Activated CD8-positive, alpha-beta T cell treated with anti-CD3 and anti-CD28 coated beads, Interleukin-2, amount 10 ng/mL, durations not matched to agents 7 days and 5 days (primary cell): Measurements from ENCODE around the gene PCCA. TPM values are rescaled to one million over a fixed set of nuclear protein-coding genes. Genes with fewer than 3 reads are reported as not detected.
A peak's percentile ranks its signal among the peaks of the same experiment; 100 is the strongest.
"Not testable (repeated sequence)": the region's sequence is repeated elsewhere in the genome, so short reads cannot be mapped to it uniquely, and the experiment has no call there.

ENCODE experiments used
- ATAC-seq: fragments of 150-1000 bp; cut with Tn5 transposase; one replicate; pipeline ENCODE4 v1.10.0; 2021; ENCODE audit warnings: moderate library complexity
- CTCF ChIA-PET: fragments of 350-600 bp; sonication (Branson Sonifier 250); formaldehyde crosslinking; loops from one replicate; lab custom pipeline; 2021; ENCODE audit warnings: antibody characterized with exemption; lab: Charles Lee
- POLR2A ChIA-PET: fragments of 350-600 bp; sonication (Branson Sonifier 250); formaldehyde crosslinking; loops from one replicate; lab custom pipeline; 2021; ENCODE audit warnings: antibody characterized with exemption; lab: Charles Lee
- DNase-seq: peaks from one replicate; pipeline ENCODE4 v3.0.0-alpha.2; 2020
- H3K27ac Mint-ChIP-seq: one replicate; pipeline ENCODE4 v1.8.0; 2021; ENCODE audit warnings: mild to moderate bottlenecking, mixed read lengths
- H3K27me3 Mint-ChIP-seq: one replicate; pipeline ENCODE4 v1.8.0; 2021; ENCODE audit warnings: low read depth, mixed read lengths
- H3K36me3 Mint-ChIP-seq: one replicate; pipeline ENCODE4 v1.8.0; 2021; ENCODE audit warnings: low read depth, mixed read lengths
- H3K4me1 Mint-ChIP-seq: one replicate; pipeline ENCODE4 v1.8.0; 2021; ENCODE audit warnings: low read depth, mixed read lengths
- H3K4me3 Mint-ChIP-seq: one replicate; pipeline ENCODE4 v1.8.0; 2021; ENCODE audit warnings: mild to moderate bottlenecking, mixed read lengths
- H3K9me3 Mint-ChIP-seq: one replicate; pipeline ENCODE4 v1.8.0; 2022; ENCODE audit warnings: mixed read lengths; ENCODE audit not compliant: insufficient read depth
- total RNA-seq, 2 experiments: library from RNA; stranded (reverse); gene quantifications; one replicate each; pipeline ENCODE4 v1.2.3, GENCODE V29; 2021

PCCA gene
- total RNA-seq, 2 experiments from 2014 or later: 11.4 to 12.2 TPM

DNA sequence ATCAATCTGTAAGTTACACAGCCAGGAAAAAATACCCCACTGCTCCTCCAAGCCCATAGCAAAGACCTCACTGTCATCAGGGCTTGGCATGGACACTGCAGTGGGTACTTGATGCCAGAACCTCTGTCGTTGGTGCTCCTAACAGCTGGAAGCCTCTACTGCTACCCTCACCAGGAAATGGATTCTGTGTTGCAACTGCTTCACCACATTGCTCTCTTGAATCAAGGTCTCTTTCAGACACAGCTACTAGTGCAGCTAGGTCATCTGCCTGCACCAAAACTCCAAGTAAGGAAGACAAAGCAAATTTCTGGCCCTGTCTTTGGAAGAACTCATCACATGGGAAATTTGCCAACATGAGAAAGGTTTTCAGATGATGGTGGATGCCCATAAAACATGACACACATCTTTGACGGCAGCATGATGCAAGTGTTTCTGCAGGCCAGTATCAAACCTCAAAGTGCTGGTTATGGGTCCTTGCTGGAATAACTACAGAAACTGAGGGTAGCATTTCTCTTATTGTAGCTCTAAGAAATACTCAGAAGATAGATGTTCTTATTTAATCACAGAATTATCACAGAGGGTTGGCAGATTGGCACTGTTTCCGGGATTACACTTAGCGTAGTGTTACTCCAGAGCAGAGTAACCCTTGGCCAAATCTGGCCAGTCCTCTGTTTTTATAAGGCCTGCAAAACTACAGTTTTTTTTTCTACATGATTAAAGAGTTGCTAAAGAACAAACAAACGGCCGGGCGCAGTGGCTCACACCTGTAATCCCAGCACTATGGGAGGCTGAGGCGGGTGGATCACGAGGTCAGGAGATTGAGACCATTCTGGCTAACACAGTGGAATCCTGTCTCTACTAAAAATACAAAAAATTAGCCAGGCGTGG is 12.9 kb upstream of the PCCA start:
- ATAC-seq (no peak), DNase-seq (no peak)
- POLR2A ChIA-PET: no interaction called here
- H3K36me3 Mint-ChIP-seq: no peaks in the 10 kb centered on the region
- H3K27ac Mint-ChIP-seq: no peak overlapping the region
- H3K4me1 Mint-ChIP-seq: no peaks in the 10 kb centered on the region
- no peaks in the 10 kb centered on the region for H3K9me3 Mint-ChIP-seq
- no peaks in the 10 kb centered on the region for H3K27me3 Mint-ChIP-seq
- no peak overlapping the region for H3K4me3 Mint-ChIP-seq
- CTCF ChIA-PET: no interaction called here

DNA sequence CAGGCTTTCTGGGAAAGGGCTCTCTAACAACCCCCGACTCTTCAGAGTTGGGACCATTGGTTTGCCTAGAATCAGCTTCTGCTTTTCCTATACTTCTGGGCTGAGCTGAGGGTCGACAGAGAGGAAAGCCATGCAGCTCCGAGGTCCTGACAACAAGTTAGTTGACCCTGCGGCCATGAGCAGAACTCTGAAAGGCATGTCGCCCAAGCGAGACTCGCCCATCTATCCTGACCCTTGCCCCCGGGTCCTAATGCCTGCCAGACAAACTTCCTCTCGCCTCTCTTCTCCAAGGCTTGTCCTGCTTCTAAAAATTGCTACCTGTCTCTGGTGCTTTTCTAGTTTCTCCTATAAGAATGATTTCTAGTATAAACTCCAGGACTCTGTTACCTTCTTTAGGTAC is 9.9 kb upstream of the PCCA start:
- H3K9me3 Mint-ChIP-seq, H3K27ac Mint-ChIP-seq, ATAC-seq, H3K36me3 Mint-ChIP-seq, H3K27me3 Mint-ChIP-seq, POLR2A ChIA-PET, H3K4me3 Mint-ChIP-seq, CTCF ChIA-PET, H3K4me1 Mint-ChIP-seq, DNase-seq: not testable (repeated sequence)

DNA sequence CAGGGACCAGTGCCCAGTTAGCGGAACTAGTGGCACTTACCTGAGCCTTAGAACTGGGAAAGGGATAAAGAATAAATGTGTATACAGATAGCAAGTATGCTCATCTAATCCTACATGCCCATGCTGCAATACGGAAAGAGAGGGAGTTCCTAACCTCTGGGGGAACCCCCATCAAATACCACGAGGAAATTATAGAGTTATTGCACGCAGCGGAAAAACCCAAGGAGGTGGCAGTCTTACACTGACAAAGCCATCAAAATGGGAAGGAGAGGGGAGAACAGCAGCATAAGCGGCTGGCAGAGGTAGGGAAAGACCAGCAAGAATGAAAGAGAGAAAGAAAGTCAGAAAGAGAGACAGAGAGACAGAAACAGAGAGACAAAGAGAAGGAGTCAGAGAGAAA is 5.5 kb upstream of the PCCA start:
- H3K4me1 Mint-ChIP-seq, H3K9me3 Mint-ChIP-seq, CTCF ChIA-PET, DNase-seq, ATAC-seq, H3K36me3 Mint-ChIP-seq, H3K27me3 Mint-ChIP-seq, H3K4me3 Mint-ChIP-seq, POLR2A ChIA-PET, H3K27ac Mint-ChIP-seq: not testable (repeated sequence)

DNA sequence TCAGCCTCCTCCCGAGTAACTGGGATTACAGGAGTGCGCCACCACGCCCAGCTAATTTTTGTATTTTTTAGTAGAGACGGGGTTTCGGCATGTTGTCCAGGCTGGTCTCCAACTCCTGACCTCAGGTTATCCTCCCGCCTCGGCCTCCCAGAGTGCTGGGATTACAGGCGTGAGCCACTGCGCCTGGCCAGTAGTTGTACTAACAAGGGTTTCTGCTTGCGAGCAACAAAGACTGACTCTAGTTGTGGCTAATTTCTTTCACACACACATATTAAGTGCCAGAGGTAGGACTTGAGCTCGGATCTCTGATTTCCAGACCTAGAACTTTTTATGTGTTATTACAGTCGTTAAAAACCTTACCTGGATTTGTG is 635 bp upstream of the PCCA start:
- Mint-ChIP-seq H3K27me3 (no peaks in the 10 kb centered on the region), H3K27ac (peak overlapping the region; percentile 42), H3K36me3 (no peaks in the 10 kb centered on the region), H3K4me3 (peak overlapping the region; percentile 91), H3K9me3 (no peaks in the 10 kb centered on the region), H3K4me1 (peaks cover 21% of the 10 kb centered on the region)
- ATAC-seq (no peak), DNase-seq (no peak)
- POLR2A ChIA-PET: interaction anchor here (0.6 to 0.7 kb wide), 2 partner anchors 150 to 1432 kb away, joined by 3 read pairs; no protein-coding TSS in a partner anchor
- CTCF ChIA-PET: no interaction called here

DNA sequence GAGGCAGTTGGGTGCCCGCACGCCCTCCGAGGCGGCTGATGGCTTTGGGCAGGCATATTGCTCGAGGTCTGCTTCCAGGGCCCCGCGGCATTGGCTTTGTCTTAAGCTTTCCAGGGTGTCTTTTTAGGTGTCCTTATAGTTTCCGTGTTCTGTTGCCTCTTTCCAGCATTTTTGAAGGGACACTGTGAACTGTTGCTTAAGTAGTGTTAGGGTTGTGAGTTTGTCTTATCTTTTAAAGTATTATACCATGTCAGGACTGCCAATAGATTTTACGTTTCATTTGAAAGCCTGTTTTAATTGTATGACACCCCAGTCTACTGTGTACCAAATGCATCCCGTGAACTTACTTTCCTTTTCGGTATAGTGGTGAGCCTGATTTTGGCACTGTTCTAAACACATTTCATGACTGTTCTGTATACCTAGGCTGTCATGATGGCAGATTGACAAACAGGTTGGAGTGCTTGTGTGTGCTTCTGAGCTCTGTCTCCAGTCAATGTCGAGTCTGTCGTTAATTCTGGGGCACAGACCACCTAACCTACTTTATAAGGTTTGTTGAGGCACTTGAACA is 656 bp downstream of the PCCA start:
- Mint-ChIP-seq H3K9me3 (no peaks in the 10 kb centered on the region), H3K4me3 (peak overlapping the region; percentile 91), H3K36me3 (no peaks in the 10 kb centered on the region), H3K27ac (peak overlapping the region; percentile 79), H3K27me3 (no peaks in the 10 kb centered on the region), H3K4me1 (peaks cover 21% of the 10 kb centered on the region)
- POLR2A ChIA-PET: interaction anchor here (0.6 kb wide), 1 partner anchor 419 kb away, joined by 4 read pairs; no protein-coding TSS in a partner anchor
- DNase-seq: peak; percentile 32
- CTCF ChIA-PET: interaction anchor here (1.9 kb wide), 1 partner anchor 425 kb away, joined by 4 read pairs; no protein-coding TSS in a partner anchor
- peak; percentile 69 for ATAC-seq

DNA sequence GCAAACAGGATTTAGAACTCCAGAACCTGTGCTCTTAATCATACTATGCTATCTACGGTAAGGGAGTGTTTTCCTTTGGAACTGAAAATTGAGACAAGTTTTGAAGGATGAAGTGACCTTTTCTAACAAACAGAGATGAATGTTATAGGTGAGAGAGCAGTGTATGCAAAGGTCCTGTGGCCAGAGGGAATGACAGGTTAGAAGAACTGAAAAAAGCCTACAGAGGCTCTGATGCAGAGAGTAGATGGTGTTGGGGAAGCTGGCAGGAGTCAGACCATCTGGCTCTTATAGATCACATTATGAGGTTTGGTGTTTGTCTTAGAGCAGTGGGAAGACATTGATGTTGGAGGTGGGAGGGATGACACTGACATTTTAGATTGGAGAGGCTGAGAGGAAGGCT is 2.0 kb downstream of the PCCA start:
- no peak for DNase-seq
- Mint-ChIP-seq H3K4me3 (no peak overlapping the region), H3K4me1 (peaks cover 21% of the 10 kb centered on the region)

DNA sequence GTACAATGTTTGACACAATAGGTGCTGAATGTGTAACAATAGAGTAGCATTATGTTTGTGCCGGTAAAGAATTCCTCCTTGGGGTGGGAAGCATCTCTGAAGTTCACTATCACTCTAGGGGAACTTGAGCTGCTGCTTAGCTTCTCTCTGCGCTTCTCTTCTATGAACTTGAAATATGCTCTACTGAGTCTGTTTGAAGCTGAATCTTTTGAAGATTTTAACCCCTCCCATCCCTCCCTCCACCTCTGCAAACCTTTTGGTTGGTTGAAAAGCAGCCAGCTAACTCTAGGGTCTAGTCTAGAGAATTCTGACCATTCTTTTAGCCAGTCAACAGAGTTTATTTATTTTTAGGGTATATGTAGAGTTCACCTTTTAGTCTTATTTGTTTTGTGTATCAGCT is 2.5 kb downstream of the PCCA start:
- H3K4me3 Mint-ChIP-seq: no peak overlapping the region

More for the DNA sequence above, 2.0 kb downstream of the PCCA start:
- Mint-ChIP-seq H3K27ac (no peak overlapping the region), H3K36me3 (no peaks in the 10 kb centered on the region), H3K27me3 (no peaks in the 10 kb centered on the region), H3K9me3 (no peaks in the 10 kb centered on the region)
- ChIA-PET CTCF (interaction anchor here (1.9 kb wide), 1 partner anchor 424 kb away, joined by 4 read pairs; no protein-coding TSS in a partner anchor), POLR2A (no interaction called here)
- no peak for ATAC-seq

DNA sequence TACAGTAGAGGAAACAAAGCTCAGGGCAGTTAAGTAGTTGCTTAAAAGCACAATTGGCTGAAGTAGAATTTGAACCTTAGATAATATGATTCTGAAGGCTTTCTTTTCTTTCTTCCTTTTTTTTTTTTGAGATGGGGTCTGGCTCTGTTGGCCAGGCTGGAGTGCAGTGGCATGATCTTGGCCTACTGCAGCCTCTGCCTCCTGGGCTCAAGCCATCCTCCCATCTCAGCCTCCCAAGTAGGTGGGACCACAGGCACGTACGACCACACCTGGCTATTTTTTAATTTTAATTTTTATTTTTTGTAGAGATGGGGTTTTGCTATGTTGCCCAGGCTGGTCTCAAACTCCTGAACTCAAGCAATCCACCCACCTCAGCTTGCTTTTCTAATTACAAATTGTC is 3.4 kb downstream of the PCCA start:
- ATAC-seq, H3K4me3 Mint-ChIP-seq, H3K27me3 Mint-ChIP-seq, POLR2A ChIA-PET, H3K36me3 Mint-ChIP-seq, DNase-seq, H3K9me3 Mint-ChIP-seq, H3K27ac Mint-ChIP-seq: not testable (repeated sequence)
- peaks cover 21% of the 10 kb centered on the region for H3K4me1 Mint-ChIP-seq
- CTCF ChIA-PET: interaction anchor here (1.2 kb wide), 1 partner anchor 435 kb away, joined by 4 read pairs; no protein-coding TSS in a partner anchor

More for the DNA sequence above, 2.5 kb downstream of the PCCA start:
- ChIA-PET POLR2A (no interaction called here), CTCF (interaction anchor here (1.2 kb wide), 1 partner anchor 435 kb away, joined by 4 read pairs; no protein-coding TSS in a partner anchor)
- ATAC-seq (no peak), DNase-seq (no peak)
- peaks cover 21% of the 10 kb centered on the region for H3K4me1 Mint-ChIP-seq
- no peaks in the 10 kb centered on the region for H3K36me3 Mint-ChIP-seq
- no peaks in the 10 kb centered on the region for H3K9me3 Mint-ChIP-seq
- no peaks in the 10 kb centered on the region for H3K27me3 Mint-ChIP-seq
- no peak overlapping the region for H3K27ac Mint-ChIP-seq

DNA sequence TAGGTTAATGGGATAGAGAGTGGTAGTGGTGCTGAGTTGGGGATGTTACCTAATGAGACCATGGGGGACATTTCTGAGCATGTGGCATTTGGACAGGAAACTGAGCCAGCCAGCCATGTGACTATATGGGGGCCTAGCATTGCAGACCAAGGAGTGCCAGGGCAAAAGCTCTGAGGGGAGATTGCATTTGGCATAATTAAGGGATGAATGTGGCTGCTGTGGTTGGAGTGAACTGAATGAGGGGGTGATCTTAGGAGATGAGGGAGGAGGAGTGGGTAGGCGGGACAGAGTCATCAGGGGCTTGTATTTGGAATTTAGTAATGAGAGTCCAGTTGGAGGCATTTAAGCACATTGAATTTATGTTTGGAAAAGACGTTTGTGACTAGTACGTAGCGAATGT is 6.6 kb downstream of the PCCA start:
- POLR2A ChIA-PET: no interaction called here
- no peak overlapping the region for H3K27ac Mint-ChIP-seq
- no peaks in the 10 kb centered on the region for H3K9me3 Mint-ChIP-seq
- no peak for DNase-seq
- CTCF ChIA-PET: interaction anchor here (1.0 kb wide), 1 partner anchor 422 kb away, joined by 3 read pairs; no protein-coding TSS in a partner anchor
- H3K4me1 Mint-ChIP-seq: peaks cover 8% of the 10 kb centered on the region
- ATAC-seq: no peak
- H3K27me3 Mint-ChIP-seq: no peaks in the 10 kb centered on the region
- no peak overlapping the region for H3K4me3 Mint-ChIP-seq
- peaks cover 2% of the 10 kb centered on the region for H3K36me3 Mint-ChIP-seq

DNA sequence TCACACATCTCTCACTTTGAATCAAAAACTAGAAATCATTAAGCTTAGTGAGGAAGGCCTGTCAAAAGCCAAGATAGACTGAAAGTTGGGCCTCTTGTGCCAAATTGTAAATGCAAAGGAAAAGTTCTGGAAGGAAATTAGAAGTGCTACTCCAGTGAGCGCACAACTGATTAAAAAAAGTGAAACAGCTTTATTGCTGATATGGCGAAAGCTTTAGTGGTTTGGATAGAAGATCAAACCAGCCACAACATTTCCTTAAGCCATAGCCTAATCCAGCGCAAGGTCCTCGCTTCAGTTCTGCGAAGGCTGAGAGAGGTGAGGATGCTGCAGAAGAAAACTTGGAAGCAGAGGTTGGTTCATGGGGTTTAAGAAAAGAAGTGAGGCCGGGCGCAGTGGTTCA is 7.6 kb downstream of the PCCA start:
- CTCF ChIA-PET: no interaction called here
- H3K27me3 Mint-ChIP-seq: no peaks in the 10 kb centered on the region
- DNase-seq: no peak
- no peak for ATAC-seq
- H3K36me3 Mint-ChIP-seq: peaks cover 2% of the 10 kb centered on the region
- POLR2A ChIA-PET: no interaction called here
- H3K4me3 Mint-ChIP-seq: no peak overlapping the region
- H3K27ac Mint-ChIP-seq: no peak overlapping the region
- no peaks in the 10 kb centered on the region for H3K9me3 Mint-ChIP-seq
- no peaks in the 10 kb centered on the region for H3K4me1 Mint-ChIP-seq

DNA sequence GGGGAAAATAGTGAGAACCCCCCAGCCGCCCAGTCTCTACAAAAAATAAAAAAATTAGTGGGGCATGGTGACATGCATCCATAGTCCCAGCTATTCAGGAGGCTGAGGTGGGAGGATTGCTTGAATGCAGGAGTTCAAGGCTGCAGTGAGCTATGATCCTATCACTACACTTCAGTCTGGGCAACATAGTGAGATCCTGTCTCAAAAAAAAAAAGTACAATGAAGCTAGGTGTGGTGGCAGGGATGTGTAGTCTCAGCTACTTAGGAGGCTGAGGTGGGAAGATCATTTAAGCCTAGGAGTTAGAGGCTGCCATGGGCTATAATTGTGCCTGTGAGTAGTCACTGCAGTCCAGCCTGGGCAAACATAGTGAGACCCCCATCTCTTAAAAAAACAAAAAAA is 8.9 kb downstream of the PCCA start:
- ChIA-PET CTCF (no interaction called here), POLR2A (no interaction called here)
- ATAC-seq (no peak), DNase-seq (no peak)
- H3K27ac Mint-ChIP-seq: no peak overlapping the region
- H3K36me3 Mint-ChIP-seq: peaks cover 2% of the 10 kb centered on the region
- H3K9me3 Mint-ChIP-seq: no peaks in the 10 kb centered on the region
- H3K4me1 Mint-ChIP-seq: no peaks in the 10 kb centered on the region
- no peaks in the 10 kb centered on the region for H3K27me3 Mint-ChIP-seq
- H3K4me3 Mint-ChIP-seq: no peak overlapping the region
